HG03280 (cell line): ENCODE measurements around the gene CELA3A.
"Not testable (repeated sequence)": the region's sequence is repeated elsewhere in the genome, so short reads cannot be mapped to it uniquely, and the experiment has no call there.

Source experiments
- ATAC-seq: cut with Tn5 transposase; IDR thresholded peaks from one replicate; pipeline ENCODE4 v1.9.1; 2021; ENCODE audit warnings: mild to moderate bottlenecking, moderate library complexity; ENCODE audit not compliant: unreplicated experiment

Gene CELA3A

GRCh38 chr1:21980515-21981220 is 20.8 kb upstream of the CELA3A start:
- ATAC-seq, result not testable (repeated sequence)

- not testable (repeated sequence) for ATAC-seq
Measured at GRCh38 chr1:21981253-21981652, 20.2 kb upstream of the CELA3A start.

GRCh38 chr1:21982122-21982521 is 19.3 kb upstream of the CELA3A start:
- ATAC-seq, result not testable (repeated sequence)

GRCh38 chr1:21983539-21983938 is 17.9 kb upstream of the CELA3A start:
- ATAC-seq, result not testable (repeated sequence)

- ATAC-seq, result not testable (repeated sequence)
Measured at GRCh38 chr1:21985893-21986292, 15.6 kb upstream of the CELA3A start.

- not testable (repeated sequence) for ATAC-seq
Measured at GRCh38 chr1:21986386-21986785, 15.1 kb upstream of the CELA3A start.

- ATAC-seq, result not testable (repeated sequence)
Measured at GRCh38 chr1:21989672-21990393, 11.6 kb upstream of the CELA3A start.

- not testable (repeated sequence) for ATAC-seq
Measured at GRCh38 chr1:21992186-21992585, 9.3 kb upstream of the CELA3A start.

- ATAC-seq, result not testable (repeated sequence)
Measured at GRCh38 chr1:21994716-21995115, 6.7 kb upstream of the CELA3A start.

GRCh38 chr1:21996663-21996970 is 4.8 kb upstream of the CELA3A start:
- ATAC-seq, result not testable (repeated sequence)

GRCh38 chr1:21997891-21998623 is 3.4 kb upstream of the CELA3A start:
- ATAC-seq, result not testable (repeated sequence)

GRCh38 chr1:21998624-21999294 is 2.7 kb upstream of the CELA3A start:
- not testable (repeated sequence) for ATAC-seq

GRCh38 chr1:21999645-22000044 is 1.8 kb upstream of the CELA3A start:
- ATAC-seq, result not testable (repeated sequence)

- not testable (repeated sequence) for ATAC-seq
Measured at GRCh38 chr1:22002461-22002860, 1.0 kb downstream of the CELA3A start.

GRCh38 chr1:22002875-22003274 is 1.4 kb downstream of the CELA3A start:
- not testable (repeated sequence) for ATAC-seq

- ATAC-seq, result not testable (repeated sequence)
Measured at GRCh38 chr1:22003959-22004358, 2.5 kb downstream of the CELA3A start.

- ATAC-seq, result not testable (repeated sequence)
Measured at GRCh38 chr1:22005261-22006149, 4.0 kb downstream of the CELA3A start.

GRCh38 chr1:22006736-22007135 is 5.3 kb downstream of the CELA3A start:
- not testable (repeated sequence) for ATAC-seq

- not testable (repeated sequence) for ATAC-seq
Measured at GRCh38 chr1:22007262-22007661, 5.8 kb downstream of the CELA3A start.

- not testable (repeated sequence) for ATAC-seq
Measured at GRCh38 chr1:22009566-22009965, 8.1 kb downstream of the CELA3A start.
